Ascending aorta (tissue), 2 donors: ENCODE results near the gene ARHGAP42. TPM values are rescaled to one million over a fixed set of nuclear protein-coding genes. Genes with fewer than 3 reads are reported as not detected.

Source experiments
- DNase-seq, 2 donors: peaks; one replicate each; pipeline ENCODE4 v3.0.0-alpha.2; 2019; ENCODE audit warnings: low spot score in 2 of 2
- H3K27ac ChIP-seq, 2 donors: fragments of 200-600 bp; sonication (generic); one replicate each; pipeline ENCODE4 v1.5.1; 2016 to 2017; ENCODE audit warnings: mild to moderate bottlenecking in 1 of 2
- H3K27me3 ChIP-seq: fragments of 200-600 bp; sonication (generic); one replicate; pipeline ENCODE4 v1.5.1; 2017
- H3K36me3 ChIP-seq, 2 donors: fragments of 200-600 bp; sonication (generic); one replicate each; pipeline ENCODE4 v1.5.1; 2016
- H3K4me1 ChIP-seq, 2 donors: fragments of 200-600 bp; sonication (generic); one replicate each; pipeline ENCODE4 v1.5.1; 2016 to 2017; ENCODE audit warnings: mild to moderate bottlenecking in 1 of 2
- H3K4me3 ChIP-seq, 2 donors: fragments of 200-600 bp; sonication (generic); one replicate each; pipeline ENCODE4 v1.5.1; 2016 to 2017; ENCODE audit warnings: mild to moderate bottlenecking in 1 of 2
- H3K9me3 ChIP-seq, 2 donors: fragments of 200-600 bp; sonication (generic); one replicate each; pipeline ENCODE4 v1.5.1; 2016
- CTCF ChIP-seq, 3 experiments: fragments of 200-600 bp in 2 of 3; fragments of 450-650 bp in 1 of 3; sonication (generic) in 2 of 3; IDR thresholded peaks; one replicate each; pipeline ENCODE4 v1.5.1; 2016 to 2019; ENCODE audit warnings: antibody characterized with exemption in 3 of 3, mild to moderate bottlenecking in 1 of 3, moderate library complexity in 1 of 3
- intact Hi-C: fragments of 100-400 bp; cut with DNase I; formaldehyde crosslinking; loops from one replicate; pipeline ENCODE4 v1.15.1; 2023
- total RNA-seq: library from RNA; depleted of rRNA; stranded (reverse); fragments of >200 nt; gene quantifications from one replicate; pipeline ENCODE4 v1.1.0, GENCODE V29; 2016

ARHGAP42 gene
- total RNA-seq, 1 donor from 2014 or later = 4.7 TPM

- no peak for TF ChIP-seq CTCF (IDR thresholded peaks at IDR 0.05)
- no peak for DNase-seq
- peaks cover 0 to 2% of the 10 kb centered on the region in 2 donors for H3K4me1 ChIP-seq
- H3K4me3 ChIP-seq = no peak overlapping the region
- H3K27me3 ChIP-seq = no peaks in the 10 kb centered on the region
- H3K36me3 ChIP-seq = no peaks in the 10 kb centered on the region
- H3K9me3 ChIP-seq = no peaks in the 10 kb centered on the region
- no peak overlapping the region for H3K27ac ChIP-seq
- intact Hi-C loops = no loop called here
Measured at GRCh38 chr11:101030692-101031091, 343.6 kb downstream of the ARHGAP42 start.

- no peaks in the 10 kb centered on the region for H3K36me3 ChIP-seq
- H3K9me3 ChIP-seq = no peaks in the 10 kb centered on the region
- H3K27me3 ChIP-seq = no peaks in the 10 kb centered on the region
- H3K4me3 ChIP-seq = no peak overlapping the region
- no peak for TF ChIP-seq CTCF (IDR thresholded peaks at IDR 0.05)
- H3K4me1 ChIP-seq = peaks cover 0 to 2% of the 10 kb centered on the region in 2 donors
- DNase-seq = no peak
- H3K27ac ChIP-seq = no peak overlapping the region
- intact Hi-C loops = no loop called here
Measured at GRCh38 chr11:101031713-101032112, 344.6 kb downstream of the ARHGAP42 start.

- Histone ChIP-seq H3K27ac (no peak overlapping the region), H3K36me3 (no peaks in the 10 kb centered on the region), H3K4me3 (no peak overlapping the region), H3K27me3 (no peaks in the 10 kb centered on the region), H3K4me1 (peaks cover 0 to 2% of the 10 kb centered on the region in 2 donors), H3K9me3 (no peaks in the 10 kb centered on the region)
- no peak for TF ChIP-seq CTCF (IDR thresholded peaks at IDR 0.05)
- no peak for DNase-seq
- intact Hi-C loops = no loop called here
Measured at GRCh38 chr11:101032991-101033390, 345.9 kb downstream of the ARHGAP42 start.

GRCh38 chr11:101034076-101034475 lies 347.0 kb downstream of the ARHGAP42 start:
- Histone ChIP-seq H3K9me3 (no peaks in the 10 kb centered on the region), H3K4me3 (no peak overlapping the region), H3K36me3 (no peaks in the 10 kb centered on the region), H3K27me3 (no peaks in the 10 kb centered on the region), H3K4me1 (peaks cover 0 to 2% of the 10 kb centered on the region in 2 donors), H3K27ac (peak overlapping the region; percentile 39 to 66)
- no peak for TF ChIP-seq CTCF (IDR thresholded peaks at IDR 0.05)
- intact Hi-C loops = no loop called here
- peak in 1 of 2 donors; percentile 64 for DNase-seq

- Histone ChIP-seq H3K4me1 (peaks cover 0 to 2% of the 10 kb centered on the region in 2 donors), H3K36me3 (peaks cover 0 to 7% of the 10 kb centered on the region in 2 donors), H3K27me3 (no peaks in the 10 kb centered on the region), H3K9me3 (no peaks in the 10 kb centered on the region), H3K4me3 (no peak overlapping the region), H3K27ac (peak overlapping the region in 1 of 2 donors; percentile 39)
- intact Hi-C loops = no loop called here
- no peak for TF ChIP-seq CTCF (IDR thresholded peaks at IDR 0.05)
- no peak for DNase-seq
Measured at GRCh38 chr11:101035872-101036271, 348.8 kb downstream of the ARHGAP42 start.
